HG02623 (cell line): Measurements from ENCODE around the gene TMC1.
A peak's percentile ranks its signal among the peaks of the same experiment; 100 is the strongest.

Experiments
- ATAC-seq: cut with Tn5 transposase; IDR thresholded peaks from one replicate; pipeline ENCODE4 v1.9.1; 2021; ENCODE audit warnings: moderate library complexity; ENCODE audit not compliant: unreplicated experiment

The TMC1 gene

DNA sequence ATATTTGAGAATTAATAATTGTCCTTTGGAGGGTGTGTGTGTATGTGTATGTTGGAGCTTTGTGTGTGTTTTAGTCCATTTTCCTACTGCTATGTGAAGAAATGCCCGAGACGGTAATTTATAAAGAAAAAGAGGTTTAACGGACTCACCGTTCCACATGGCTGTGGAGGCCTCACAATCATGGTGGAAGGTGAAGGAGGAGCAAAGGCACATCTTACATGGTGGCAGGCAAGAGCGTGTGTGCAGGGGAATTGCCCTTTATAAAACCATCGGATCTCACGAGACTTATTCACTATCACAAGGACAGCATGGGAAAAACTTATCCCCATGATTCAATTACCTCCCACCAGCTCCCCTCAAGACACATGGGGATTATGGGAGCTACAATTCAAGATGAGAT lies 44.1 kb downstream of the TMC1 start:
- ATAC-seq = no peak

DNA sequence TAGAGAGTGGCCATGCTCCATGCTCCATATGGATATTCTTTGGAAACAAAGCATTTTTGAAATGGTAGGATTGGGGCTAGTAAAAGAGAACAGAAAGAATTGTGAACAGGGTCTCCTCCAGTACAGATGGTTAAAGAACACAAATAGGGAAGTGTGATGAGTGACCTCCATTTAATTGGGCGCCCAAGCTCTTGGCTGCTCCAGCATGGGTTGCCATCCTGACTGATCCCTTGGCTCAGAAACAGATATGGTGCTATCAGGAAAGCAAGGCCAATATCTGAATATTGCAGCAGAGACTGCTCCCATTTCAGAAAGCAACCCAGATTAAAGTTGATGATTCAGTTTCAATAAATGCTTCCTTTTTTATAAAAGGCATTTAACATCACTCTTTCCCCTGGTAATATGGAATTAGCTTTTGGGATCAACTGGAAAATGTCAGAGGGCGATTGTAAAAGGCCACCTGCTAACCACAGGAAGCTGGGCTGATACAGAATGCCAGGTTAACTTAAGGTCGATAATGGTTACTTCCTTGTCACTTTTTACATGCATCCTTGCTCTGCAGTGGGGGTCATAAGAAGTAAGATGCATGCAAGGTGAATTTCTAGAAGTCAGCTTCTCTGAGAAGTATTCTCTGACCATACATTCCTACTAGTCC lies 52.9 kb downstream of the TMC1 start:
- ATAC-seq = no peak

GRCh38 chr9:72575666-72576065 lies 54.3 kb downstream of the TMC1 start:
- no peak for ATAC-seq

GRCh38 chr9:72576087-72576486 lies 54.7 kb downstream of the TMC1 start:
- no peak for ATAC-seq

DNA sequence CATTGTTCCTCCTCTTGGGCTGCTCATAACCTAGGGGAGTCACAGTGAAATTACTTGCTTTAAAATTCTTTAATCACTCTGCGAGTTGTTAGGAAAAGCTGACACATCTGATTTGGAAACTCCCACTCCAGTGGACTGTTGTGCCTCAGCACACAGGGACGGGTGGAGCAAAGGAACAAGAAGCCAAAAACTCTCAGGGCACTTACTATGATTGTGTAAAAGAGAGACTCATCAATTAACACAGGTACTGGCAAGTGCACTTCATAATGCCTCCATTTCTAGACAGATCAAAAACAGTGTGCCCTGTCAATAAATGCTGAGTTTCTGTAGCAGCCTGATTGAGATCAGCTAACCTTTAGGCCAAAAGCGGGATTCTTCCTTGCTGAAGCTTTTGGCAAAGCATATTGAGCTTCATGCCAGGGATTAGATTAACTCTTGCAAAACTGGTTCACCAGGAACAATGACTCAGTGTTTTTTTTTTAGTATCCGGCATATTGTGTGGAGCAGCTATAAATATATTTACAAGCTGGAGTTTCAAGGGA lies 55.9 kb downstream of the TMC1 start:
- no peak for ATAC-seq

DNA sequence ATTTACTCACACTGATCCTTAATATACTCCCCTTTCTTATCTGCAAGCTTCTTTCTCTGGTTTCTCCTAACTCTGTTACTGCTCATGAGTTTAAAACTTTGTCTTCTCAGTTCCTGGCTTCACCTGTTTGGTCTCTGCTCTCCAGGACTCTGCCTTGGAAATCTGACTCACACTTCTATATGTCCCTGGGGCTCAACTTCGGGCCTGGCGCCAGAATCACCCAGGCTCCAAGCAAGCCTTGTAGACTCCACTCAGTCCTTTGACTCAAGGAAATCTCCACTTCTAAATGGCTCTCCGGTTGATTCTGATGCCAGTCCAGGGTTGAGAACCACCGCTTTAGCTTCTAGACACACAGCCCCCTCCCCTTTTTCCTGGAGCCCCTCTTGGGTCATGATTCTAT lies 57.8 kb downstream of the TMC1 start:
- ATAC-seq = no peak

- ATAC-seq = no peak
Measured at GRCh38 chr9:72579880-72580550, 58.6 kb downstream of the TMC1 start.

- ATAC-seq = no peak
Measured at GRCh38 chr9:72581694-72582093, 60.3 kb downstream of the TMC1 start.

DNA sequence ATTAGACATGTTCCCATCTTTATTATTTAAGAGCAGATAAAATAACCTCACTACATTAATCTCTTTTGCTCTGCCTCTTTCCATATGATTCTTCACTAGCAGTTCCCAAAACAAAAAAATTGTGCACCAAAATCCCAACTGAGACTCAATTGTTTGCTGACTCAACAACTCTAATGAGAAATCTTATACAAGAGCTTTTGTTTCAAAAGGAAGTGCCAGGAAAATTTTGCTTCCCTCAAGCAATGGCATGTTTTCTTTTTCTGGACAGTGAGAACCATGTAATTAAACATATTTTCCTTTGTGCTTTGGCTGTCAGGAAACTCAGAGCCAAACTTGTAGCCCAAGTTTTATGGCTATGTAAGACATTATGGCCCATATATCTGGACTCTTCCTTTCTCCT lies 62.0 kb downstream of the TMC1 start:
- no peak for ATAC-seq

- ATAC-seq = no peak
Measured at GRCh38 chr9:72586388-72587130, 65.2 kb downstream of the TMC1 start.

- no peak for ATAC-seq
Measured at GRCh38 chr9:72588336-72588735, 66.9 kb downstream of the TMC1 start.

GRCh38 chr9:72589667-72590521 lies 68.5 kb downstream of the TMC1 start:
- ATAC-seq = no peak

DNA sequence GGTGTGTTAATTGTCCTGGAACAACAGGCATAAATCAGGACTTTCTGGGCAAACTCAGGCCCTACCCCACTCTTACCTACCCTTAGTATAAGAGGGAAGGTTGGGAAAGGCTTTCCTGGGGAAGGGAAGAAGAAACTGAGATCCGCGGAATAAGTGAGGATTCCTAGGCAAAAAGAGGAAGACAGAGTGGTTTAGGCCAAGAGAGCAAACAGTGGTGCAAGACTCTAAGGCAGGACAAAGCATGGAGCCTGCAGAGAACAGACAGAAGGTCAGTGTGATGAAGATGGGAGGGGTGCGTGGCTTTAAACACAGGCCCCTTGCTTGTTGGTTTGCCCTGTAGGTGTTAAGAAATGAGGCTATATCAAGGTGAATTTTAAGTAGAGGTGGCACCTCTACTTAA lies 69.4 kb downstream of the TMC1 start:
- ATAC-seq = no peak

- ATAC-seq = peak; percentile 66
Measured at GRCh38 chr9:72592502-72593403, 71.3 kb downstream of the TMC1 start.

DNA sequence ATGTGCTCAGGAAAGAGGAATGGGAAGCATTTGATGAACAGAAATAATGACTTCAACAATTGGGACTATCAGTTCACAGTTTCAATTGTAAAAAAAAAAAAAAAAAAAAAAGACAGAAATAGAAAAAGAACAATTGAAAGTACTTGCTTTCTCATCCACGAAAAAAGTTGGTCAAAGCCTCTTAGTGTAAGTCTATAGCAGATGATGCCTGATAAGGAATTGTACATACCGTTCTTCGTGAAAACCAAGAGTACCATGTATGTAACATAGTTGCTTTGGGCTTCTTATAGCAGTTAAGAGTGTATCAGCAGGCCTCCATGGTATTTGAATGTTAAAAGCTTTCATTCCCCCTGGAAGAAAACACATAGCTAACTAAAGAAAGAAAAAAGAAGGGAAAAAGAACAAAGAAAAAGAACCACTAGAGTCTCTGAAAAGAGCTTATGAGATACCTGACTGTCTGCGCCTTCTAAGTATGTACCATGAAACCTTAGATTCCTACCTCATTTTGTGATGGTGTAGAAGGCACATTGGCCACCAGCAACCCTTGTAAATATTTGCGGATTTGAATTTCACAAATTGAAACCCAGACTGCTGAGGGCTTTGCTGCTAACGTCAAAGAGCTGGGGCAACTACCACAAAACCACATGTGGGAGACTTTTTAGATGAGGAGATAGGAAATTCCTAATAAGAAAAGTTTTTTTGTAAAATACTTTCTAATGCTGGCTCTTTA lies 75.2 kb downstream of the TMC1 start:
- no peak for ATAC-seq

DNA sequence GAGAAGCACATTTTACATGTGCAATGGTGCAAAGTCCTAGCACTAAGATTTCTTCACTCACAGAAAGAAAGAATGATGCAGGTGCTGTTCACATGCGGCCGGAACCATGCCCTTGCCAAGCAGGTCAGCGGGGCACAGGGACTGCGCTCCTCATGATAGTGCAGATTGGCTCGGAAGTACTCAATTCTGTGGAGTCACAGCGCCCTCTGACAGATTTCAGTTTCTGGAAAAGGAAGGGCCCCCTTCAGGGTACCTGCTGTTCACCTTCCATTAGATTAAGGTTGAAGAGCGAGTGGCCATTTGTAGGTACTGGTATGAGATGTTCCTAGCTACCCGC lies 75.7 kb downstream of the TMC1 start:
- ATAC-seq = no peak

DNA sequence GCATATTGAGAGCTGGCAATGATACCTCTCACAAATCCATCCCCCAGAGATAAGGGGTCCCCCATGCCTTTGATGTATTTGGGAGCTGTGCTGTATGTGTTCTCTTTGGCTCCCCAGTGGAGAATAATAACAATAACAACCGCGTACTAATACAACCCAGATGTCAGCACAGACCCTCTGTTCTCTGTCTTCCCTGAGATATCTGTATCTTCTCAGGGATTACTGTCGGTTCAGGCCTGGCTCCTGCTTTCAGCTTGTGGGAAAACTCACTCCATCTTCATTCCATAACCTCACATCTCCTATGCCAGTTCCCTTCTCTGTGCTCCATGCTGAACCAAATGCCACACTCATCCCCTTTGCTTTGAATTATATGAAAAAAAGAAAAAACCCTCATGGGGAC lies 76.2 kb downstream of the TMC1 start:
- ATAC-seq = no peak

GRCh38 chr9:72598639-72599038 lies 77.2 kb downstream of the TMC1 start:
- ATAC-seq = no peak

GRCh38 chr9:72599874-72600534 lies 78.6 kb downstream of the TMC1 start:
- no peak for ATAC-seq
